Natural killer cell treated with Interleukin-12 subunit alpha and Interleukin-12 subunit beta and Interleukin-15 and Interleukin-18, amount 100 ng/mL, for 72 hours (primary cell): ENCODE data around the gene PON3. TPM values are rescaled to one million over a fixed set of nuclear protein-coding genes. Genes with fewer than 3 reads are reported as not detected.
A peak's percentile ranks its signal among the peaks of the same experiment; 100 is the strongest.
"Not testable (repeated sequence)": the region's sequence is repeated elsewhere in the genome, so short reads cannot be mapped to it uniquely, and the experiment has no call there.

Experiments used
- ATAC-seq, 2 donors: fragments of 150-1000 bp; cut with Tn5 transposase in 1 of 2; sonication (Bioruptor Pico), chemical (Tn5 transposase) in 1 of 2; 2 replicates each; pipeline ENCODE4 v1.10.0; 2021
- DNase-seq: peaks from one replicate; pipeline ENCODE4 v3.0.0; 2022; ENCODE audit warnings: low spot score
- H3K27ac Mint-ChIP-seq, 2 donors: 1 replicate in 1 of 2; 2 replicates in 1 of 2; pipeline ENCODE4 v1.8.0; 2022; ENCODE audit warnings: mixed read lengths in 2 of 2, mild to moderate bottlenecking in 1 of 2, moderate library complexity in 1 of 2
- H3K27me3 Mint-ChIP-seq, 2 donors: 1 replicate in 1 of 2; 2 replicates in 1 of 2; pipeline ENCODE4 v1.8.0; 2022; ENCODE audit warnings: mixed read lengths in 2 of 2
- H3K36me3 Mint-ChIP-seq: one replicate; pipeline ENCODE4 v1.8.0; 2022; ENCODE audit warnings: mixed read lengths
- H3K4me1 Mint-ChIP-seq, 2 donors: 1 replicate in 1 of 2; 2 replicates in 1 of 2; pipeline ENCODE4 v1.8.0; 2022; ENCODE audit warnings: low read depth in 2 of 2, mixed read lengths in 2 of 2, mild to moderate bottlenecking in 1 of 2
- H3K4me3 Mint-ChIP-seq: one replicate; pipeline ENCODE4 v1.8.0; 2022; ENCODE audit warnings: mixed read lengths
- H3K9me3 Mint-ChIP-seq: 2 replicates; pipeline ENCODE4 v1.8.0; 2022; ENCODE audit warnings: mixed read lengths
- total RNA-seq, 2 donors: library from RNA; stranded (reverse); gene quantifications; one replicate each; pipeline ENCODE4 v1.2.3, GENCODE V29; 2022

The PON3 gene
- total RNA-seq, 2 donors from 2014 or later, result not detected

DNA sequence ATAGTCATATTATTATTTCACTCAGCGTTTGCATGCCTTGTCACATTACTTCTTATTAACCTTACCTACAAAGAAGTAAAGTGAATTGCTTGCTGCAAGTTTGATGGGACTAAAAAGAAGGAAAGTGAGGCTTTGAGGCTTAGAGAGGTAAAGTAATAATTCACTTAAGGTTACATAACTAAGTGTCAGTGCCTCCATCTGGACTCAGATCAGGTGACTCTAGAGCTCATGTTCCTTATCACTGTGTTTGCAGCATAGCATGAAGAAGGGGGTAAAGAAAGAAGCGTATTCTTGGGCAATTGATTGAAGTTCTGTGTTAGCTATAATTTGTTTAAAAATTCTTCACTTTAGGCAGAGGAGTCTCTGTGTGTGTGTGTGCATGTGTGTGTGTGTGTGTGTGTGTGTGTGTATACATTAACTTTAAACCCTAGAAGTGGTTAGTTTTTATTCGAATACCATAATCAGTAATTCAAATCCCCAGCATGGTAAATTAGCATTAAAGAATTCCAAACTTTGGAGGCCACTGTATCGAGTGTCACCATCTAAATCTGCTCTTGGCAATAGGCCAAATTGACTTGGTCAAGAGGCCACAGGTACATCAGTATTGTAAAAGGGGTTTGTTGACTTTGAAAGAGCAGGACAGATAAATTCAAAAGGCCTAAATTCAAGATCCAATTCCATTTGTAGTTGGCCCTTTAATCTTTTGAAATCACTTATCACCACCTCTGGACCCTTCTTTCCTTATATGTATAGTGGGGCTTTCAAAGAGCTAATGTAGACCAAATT is 2.2 kb upstream of the PON3 start:
- no peak overlapping the region for H3K27ac Mint-ChIP-seq
- H3K4me3 Mint-ChIP-seq, result no peak overlapping the region
- ATAC-seq (no peak), DNase-seq (no peak)
- H3K4me1 Mint-ChIP-seq, result peaks cover 4 to 5% of the 10 kb centered on the region in 2 donors
- H3K9me3 Mint-ChIP-seq, result no peaks in the 10 kb centered on the region
- no peaks in the 10 kb centered on the region for H3K36me3 Mint-ChIP-seq
- peaks cover 25 to 29% of the 10 kb centered on the region in 2 donors for H3K27me3 Mint-ChIP-seq

DNA sequence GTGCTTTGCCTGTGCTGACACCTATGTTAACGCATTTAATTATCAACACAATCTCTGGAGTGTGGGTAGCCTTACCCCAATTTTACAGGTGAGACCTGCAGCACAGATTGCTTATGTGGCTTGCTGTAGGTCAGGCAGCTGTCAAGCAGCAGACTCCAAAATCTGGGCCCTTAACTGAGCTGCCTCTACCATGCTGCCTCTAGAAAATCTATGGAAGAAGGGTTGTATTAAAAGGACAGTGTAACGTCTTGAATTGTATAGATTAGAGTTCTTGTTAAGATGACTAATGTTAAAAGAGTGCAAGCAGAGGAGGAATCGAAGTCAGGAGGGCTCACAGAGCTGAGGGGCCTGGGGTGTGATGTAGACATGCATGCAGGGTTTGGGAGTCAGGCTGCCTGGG is 1.2 kb upstream of the PON3 start:
- Mint-ChIP-seq H3K9me3 (no peaks in the 10 kb centered on the region), H3K4me1 (peaks cover 4 to 5% of the 10 kb centered on the region in 2 donors), H3K27ac (no peak overlapping the region), H3K36me3 (no peaks in the 10 kb centered on the region), H3K27me3 (peaks cover 29 to 35% of the 10 kb centered on the region in 2 donors), H3K4me3 (no peak overlapping the region)
- DNase-seq (no peak), ATAC-seq (no peak)

GRCh38 chr7:95395755-95396135 is 430 bp downstream of the PON3 start:
- ATAC-seq (no peak), DNase-seq (no peak)
- H3K27me3 Mint-ChIP-seq, result peaks cover 40 to 41% of the 10 kb centered on the region in 2 donors
- peaks cover 4 to 5% of the 10 kb centered on the region in 2 donors for H3K4me1 Mint-ChIP-seq
- H3K36me3 Mint-ChIP-seq, result no peaks in the 10 kb centered on the region
- H3K4me3 Mint-ChIP-seq, result peak overlapping the region; percentile 24
- no peak overlapping the region for H3K27ac Mint-ChIP-seq
- H3K9me3 Mint-ChIP-seq, result no peaks in the 10 kb centered on the region

DNA sequence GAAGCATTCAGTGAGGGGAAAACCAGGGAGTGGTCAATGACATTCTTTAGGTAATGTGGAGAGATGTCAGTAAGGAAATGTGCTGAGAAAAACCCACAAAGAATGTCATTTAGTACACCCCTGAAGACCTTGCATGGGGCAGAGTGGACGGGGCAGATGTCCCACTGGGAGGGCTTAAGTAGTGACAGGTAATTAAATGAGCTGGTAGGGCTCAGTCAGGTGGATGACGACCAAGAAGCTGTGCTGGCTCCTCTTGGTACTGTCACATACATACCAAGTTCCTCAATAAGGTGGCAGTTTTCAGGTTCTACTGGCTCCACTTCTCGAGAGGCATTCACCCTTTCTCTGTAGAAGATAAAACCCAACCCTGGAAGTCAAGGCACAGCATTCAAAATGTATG is 1.8 kb downstream of the PON3 start:
- Mint-ChIP-seq H3K9me3 (no peaks in the 10 kb centered on the region), H3K27me3 (peaks cover 34 to 41% of the 10 kb centered on the region in 2 donors), H3K36me3 (no peaks in the 10 kb centered on the region), H3K27ac (no peak overlapping the region), H3K4me3 (no peak overlapping the region), H3K4me1 (peaks cover 4 to 5% of the 10 kb centered on the region in 2 donors)
- DNase-seq, result no peak
- no peak for ATAC-seq

DNA sequence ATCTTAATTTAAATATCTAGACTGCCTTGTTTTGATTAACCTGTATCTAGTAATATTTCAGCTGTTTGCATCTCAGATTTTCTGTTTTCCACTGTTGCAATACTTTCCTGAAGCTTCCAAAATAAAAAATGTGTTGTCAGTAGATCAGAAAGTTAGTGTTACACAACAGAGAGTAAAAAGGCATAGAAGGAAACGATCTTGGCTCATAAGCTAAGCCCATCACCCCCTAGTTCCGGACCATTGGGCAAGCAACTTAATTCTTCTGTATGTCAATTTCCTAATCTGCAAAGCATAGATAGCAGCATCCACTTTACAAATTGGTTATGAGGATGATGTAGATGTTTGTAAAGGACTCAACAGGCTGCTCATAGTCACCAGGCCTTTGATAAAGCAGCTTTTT is 4.4 kb downstream of the PON3 start:
- H3K27me3 Mint-ChIP-seq, result peaks cover 26 to 36% of the 10 kb centered on the region in 2 donors
- no peak overlapping the region for H3K4me3 Mint-ChIP-seq
- no peaks in the 10 kb centered on the region for H3K9me3 Mint-ChIP-seq
- DNase-seq, result no peak
- no peaks in the 10 kb centered on the region for H3K36me3 Mint-ChIP-seq
- no peak overlapping the region for H3K27ac Mint-ChIP-seq
- ATAC-seq, result no peak
- peaks cover 2 to 3% of the 10 kb centered on the region in 2 donors for H3K4me1 Mint-ChIP-seq

GRCh38 chr7:95389516-95389915 is 6.7 kb downstream of the PON3 start:
- H3K36me3 Mint-ChIP-seq, result peaks cover 4% of the 10 kb centered on the region
- ATAC-seq (no peak), DNase-seq (no peak)
- H3K9me3 Mint-ChIP-seq, result peaks cover 6% of the 10 kb centered on the region
- peaks cover 31 to 37% of the 10 kb centered on the region in 2 donors for H3K27me3 Mint-ChIP-seq
- no peaks in the 10 kb centered on the region for H3K4me1 Mint-ChIP-seq
- no peak overlapping the region for H3K4me3 Mint-ChIP-seq
- H3K27ac Mint-ChIP-seq, result no peak overlapping the region

DNA sequence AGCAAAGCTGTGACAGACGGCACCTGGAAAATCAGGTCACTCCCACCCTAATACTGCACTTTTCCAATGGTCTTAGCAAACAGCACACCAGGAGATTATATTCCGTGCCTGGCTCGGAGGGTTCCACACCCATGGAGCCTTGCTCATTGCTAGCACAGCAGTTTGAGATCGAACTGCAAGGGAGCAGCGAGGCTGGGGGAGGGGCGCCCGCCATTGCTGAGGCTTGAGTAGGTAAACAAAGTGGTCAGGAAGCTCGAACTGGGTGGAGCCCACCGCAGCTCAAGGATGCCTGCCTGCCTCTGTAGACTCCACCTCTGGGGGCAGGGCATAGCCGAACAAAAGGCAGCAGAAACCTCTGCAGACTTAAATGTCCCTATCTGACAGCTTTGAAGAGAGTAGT is 16.7 kb downstream of the PON3 start:
- not testable (repeated sequence) for DNase-seq, H3K4me3 Mint-ChIP-seq, H3K4me1 Mint-ChIP-seq, H3K27ac Mint-ChIP-seq, ATAC-seq, H3K9me3 Mint-ChIP-seq
- H3K27me3 Mint-ChIP-seq, result peaks cover 13 to 34% of the 10 kb centered on the region in 2 donors
- H3K36me3 Mint-ChIP-seq, result peaks cover 12% of the 10 kb centered on the region

- H3K27me3 Mint-ChIP-seq, result peaks cover 11 to 28% of the 10 kb centered on the region in 2 donors
- ATAC-seq (no peak), DNase-seq (no peak)
- H3K9me3 Mint-ChIP-seq, result peaks cover 6% of the 10 kb centered on the region
- H3K4me3 Mint-ChIP-seq, result no peak overlapping the region
- H3K27ac Mint-ChIP-seq, result no peak overlapping the region
- peaks cover 12% of the 10 kb centered on the region for H3K36me3 Mint-ChIP-seq
- H3K4me1 Mint-ChIP-seq, result no peaks in the 10 kb centered on the region
Measured at GRCh38 chr7:95376632-95377400, 19.4 kb downstream of the PON3 start.

DNA sequence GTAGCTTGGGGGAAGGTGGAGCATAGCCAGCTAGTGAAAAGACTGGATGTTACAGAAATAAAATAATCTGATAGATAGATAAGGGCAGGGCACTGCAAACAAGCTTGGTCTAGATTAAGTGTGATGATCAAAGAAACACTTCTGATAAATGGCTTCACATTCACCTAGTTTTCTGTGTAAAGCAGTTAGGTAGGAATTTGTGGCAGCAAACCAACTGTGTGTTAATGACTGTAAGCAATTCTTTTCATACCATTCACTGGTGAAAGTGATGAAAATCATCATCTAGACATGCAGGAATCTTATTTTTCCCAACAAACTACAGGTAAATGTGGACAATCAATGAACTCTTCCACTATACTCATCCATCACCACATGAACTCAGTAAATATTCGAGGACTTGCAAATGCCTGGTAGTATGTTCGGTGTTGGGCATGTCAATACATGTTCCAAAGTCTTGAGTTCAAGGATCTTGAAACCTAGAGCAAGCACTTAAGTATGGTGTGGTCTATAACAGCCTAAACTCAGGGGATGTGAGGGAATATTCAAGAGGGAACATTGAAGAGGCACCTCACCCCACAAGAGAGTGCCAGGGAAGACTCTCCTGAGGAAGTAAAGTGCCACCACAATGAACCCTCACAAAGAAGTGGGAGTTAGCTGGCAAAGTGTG is 20.5 kb downstream of the PON3 start:
- Mint-ChIP-seq H3K4me3 (no peak overlapping the region), H3K4me1 (no peaks in the 10 kb centered on the region), H3K27ac (no peak overlapping the region), H3K9me3 (peaks cover 6% of the 10 kb centered on the region), H3K27me3 (peaks cover 9 to 20% of the 10 kb centered on the region in 2 donors), H3K36me3 (peaks cover 12% of the 10 kb centered on the region)
- DNase-seq (no peak), ATAC-seq (no peak)

DNA sequence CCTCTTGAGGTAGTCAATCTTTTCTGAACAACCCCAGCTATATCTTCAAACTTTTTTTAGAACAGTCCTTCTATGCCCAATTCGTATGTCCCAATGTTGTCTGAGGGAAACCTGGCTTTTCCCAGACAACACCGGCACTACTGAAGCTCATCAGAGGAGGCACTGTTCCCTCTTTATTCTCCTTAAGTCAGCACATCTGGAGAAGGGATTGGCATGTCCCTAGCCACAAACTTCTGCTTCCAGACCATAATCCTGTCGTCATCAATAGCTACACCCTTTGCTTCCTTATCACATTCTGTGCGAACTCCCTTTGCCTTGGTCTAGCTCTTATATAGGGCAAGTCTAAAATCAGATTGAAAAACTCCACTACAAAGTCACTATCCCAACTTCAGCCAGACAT is 22.9 kb downstream of the PON3 start:
- Mint-ChIP-seq H3K27me3 (peaks cover 6 to 21% of the 10 kb centered on the region in 2 donors), H3K27ac (no peak overlapping the region), H3K9me3 (peaks cover 3% of the 10 kb centered on the region), H3K4me1 (no peaks in the 10 kb centered on the region), H3K36me3 (peaks cover 6% of the 10 kb centered on the region), H3K4me3 (no peak overlapping the region)
- ATAC-seq, result no peak
- DNase-seq, result no peak

DNA sequence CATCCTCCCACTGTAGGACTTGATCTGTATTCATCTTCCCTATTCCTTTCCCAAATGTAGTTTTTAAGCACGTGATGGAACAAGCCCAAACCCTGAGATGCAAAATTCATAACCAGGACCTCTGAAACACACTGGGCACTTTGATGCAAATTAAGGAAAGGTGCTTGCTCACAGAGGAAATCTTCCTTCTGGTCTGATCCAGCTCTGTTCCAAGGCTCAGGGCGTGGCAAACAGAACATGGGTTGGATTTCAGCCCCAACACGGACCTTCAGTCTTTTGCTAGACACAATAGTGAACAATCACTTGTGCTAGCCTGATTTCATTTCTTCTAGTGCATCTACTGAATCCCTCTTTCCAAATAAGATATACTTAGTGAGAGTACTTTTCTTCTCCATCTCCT is 27.9 kb downstream of the PON3 start:
- no peaks in the 10 kb centered on the region for H3K36me3 Mint-ChIP-seq
- no peak overlapping the region for H3K27ac Mint-ChIP-seq
- H3K9me3 Mint-ChIP-seq, result no peaks in the 10 kb centered on the region
- ATAC-seq, result no peak
- peaks cover 9 to 14% of the 10 kb centered on the region in 2 donors for H3K27me3 Mint-ChIP-seq
- no peaks in the 10 kb centered on the region for H3K4me1 Mint-ChIP-seq
- no peak overlapping the region for H3K4me3 Mint-ChIP-seq
- no peak for DNase-seq

DNA sequence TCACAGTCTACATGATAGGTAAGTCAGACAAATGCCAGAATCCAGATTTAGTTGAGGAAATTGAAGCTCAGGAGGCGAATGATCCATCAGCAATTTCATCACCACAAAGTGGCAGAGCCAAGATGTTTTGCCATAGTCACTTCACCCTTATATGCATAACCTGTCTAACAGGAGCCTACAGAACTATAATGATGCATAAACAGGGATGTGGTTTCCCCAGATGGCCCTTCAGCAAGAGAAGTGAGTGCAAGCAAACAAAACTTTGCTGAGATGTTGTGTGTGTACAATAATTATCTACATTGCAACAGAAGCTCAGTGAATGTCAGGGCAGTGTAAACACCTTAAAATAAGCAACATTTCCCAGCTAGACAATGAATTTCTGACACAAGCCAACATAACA is 28.6 kb downstream of the PON3 start:
- Mint-ChIP-seq H3K4me1 (no peaks in the 10 kb centered on the region), H3K27me3 (peaks cover 9 to 14% of the 10 kb centered on the region in 2 donors), H3K4me3 (no peak overlapping the region), H3K27ac (no peak overlapping the region), H3K9me3 (no peaks in the 10 kb centered on the region), H3K36me3 (no peaks in the 10 kb centered on the region)
- DNase-seq, result no peak
- ATAC-seq, result no peak

GRCh38 chr7:95365151-95365550 is 31.0 kb downstream of the PON3 start:
- no peaks in the 10 kb centered on the region for H3K4me1 Mint-ChIP-seq
- ATAC-seq, result no peak

DNA sequence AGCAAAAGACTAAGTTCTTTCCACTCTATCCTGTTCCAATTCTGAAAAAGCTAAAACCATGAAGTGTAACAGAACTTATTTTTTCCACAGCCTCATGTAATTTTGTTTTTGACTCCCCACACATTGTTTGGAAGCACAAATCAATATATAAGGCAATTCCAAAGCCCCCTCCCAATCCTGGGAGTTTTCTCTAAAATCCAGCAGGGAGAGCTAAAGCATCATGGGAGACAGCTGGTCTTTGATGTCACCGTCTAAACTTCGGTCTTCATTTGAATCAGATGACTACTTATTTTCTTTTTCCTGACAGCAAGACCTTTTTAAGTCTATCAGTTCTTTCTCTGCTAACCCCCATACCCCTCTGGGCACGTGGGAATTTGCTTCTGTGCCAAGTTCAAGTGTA is 38.6 kb downstream of the PON3 start:
- Mint-ChIP-seq H3K36me3 (no peaks in the 10 kb centered on the region), H3K4me1 (no peaks in the 10 kb centered on the region), H3K27me3 (peaks cover 8 to 10% of the 10 kb centered on the region in 2 donors), H3K4me3 (no peak overlapping the region), H3K9me3 (no peaks in the 10 kb centered on the region), H3K27ac (no peak overlapping the region)
- no peak for ATAC-seq
- DNase-seq, result no peak

More at GRCh38 chr7:95365151-95365550, 31.0 kb downstream of the PON3 start:
- no peak for DNase-seq
- Mint-ChIP-seq H3K27ac (no peak overlapping the region), H3K36me3 (no peaks in the 10 kb centered on the region), H3K27me3 (peaks cover 9 to 11% of the 10 kb centered on the region in 2 donors), H3K9me3 (no peaks in the 10 kb centered on the region), H3K4me3 (no peak overlapping the region)
